Renal pelvis (tissue), 4 donors: ENCODE results near the gene RBM6. TPM values are rescaled to one million over a fixed set of nuclear protein-coding genes. Genes with fewer than 3 reads are reported as not detected.
"Not testable (repeated sequence)": the region's sequence is repeated elsewhere in the genome, so short reads cannot be mapped to it uniquely, and the experiment has no call there.

ENCODE experiments used
- DNase-seq: peaks from one replicate; pipeline ENCODE4 v3.0.0-alpha.2; 2013
- polyA plus RNA-seq, 3 donors: library from polyadenylated mRNA; unstranded; fragments of 120-200 nt; gene quantifications; one replicate each; pipeline ENCODE4 v1.2.1, GENCODE V29; 2013; ENCODE audit not compliant: insufficient read length in 3 of 3

The RBM6 gene
- polyA plus RNA-seq, 3 donors: 123 to 187 (median 129) TPM

DNA sequence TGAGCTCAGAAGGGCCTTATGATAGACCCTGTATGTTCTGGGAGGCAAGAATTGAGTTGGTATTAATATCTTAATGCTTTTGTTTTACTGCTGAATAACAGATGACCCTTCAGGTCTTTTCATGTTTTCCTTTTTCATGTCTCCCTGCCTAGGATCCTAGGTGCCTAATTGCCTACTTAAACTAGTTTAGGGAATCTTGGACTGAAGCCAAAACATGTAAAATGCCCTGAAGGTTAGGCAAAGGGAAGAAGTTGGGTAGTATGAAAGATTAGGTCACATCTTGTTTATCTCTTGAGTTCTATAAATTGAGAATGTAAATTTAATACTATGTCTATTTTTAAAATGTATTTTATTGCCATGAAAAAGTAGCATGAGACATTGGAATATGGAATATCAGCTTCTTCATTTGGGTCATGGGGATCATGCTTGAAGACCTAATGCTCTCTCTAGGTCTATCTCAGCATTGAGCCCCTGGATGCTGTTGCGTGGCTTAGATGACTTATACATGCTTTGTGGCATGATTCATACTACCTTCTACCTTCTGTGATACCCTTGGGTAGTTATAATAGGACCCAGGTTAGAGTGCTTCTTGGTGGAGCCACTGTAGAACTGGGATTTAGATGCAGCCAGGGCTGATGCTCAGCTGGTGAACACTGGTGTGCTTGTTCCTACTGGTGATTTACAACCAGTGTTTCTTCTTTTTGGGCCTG lies 26.4 kb downstream of the RBM6 start:
- no peak for DNase-seq

DNA sequence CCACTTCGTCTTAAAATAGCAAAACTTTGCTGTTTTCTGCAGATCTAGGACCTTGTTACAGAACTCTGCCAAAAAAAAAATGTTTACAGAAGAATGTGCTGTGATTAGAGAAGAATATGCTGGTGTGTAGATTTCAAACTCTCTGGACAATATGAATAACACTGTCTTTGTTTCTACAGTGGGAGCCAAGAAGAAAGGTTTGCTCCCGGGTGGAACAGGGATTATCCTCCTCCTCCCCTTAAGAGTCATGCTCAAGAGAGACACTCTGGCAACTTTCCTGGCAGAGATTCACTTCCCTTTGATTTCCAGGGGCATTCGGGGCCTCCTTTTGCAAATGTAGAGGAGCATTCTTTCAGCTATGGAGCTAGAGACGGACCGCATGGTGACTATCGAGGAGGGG lies 27.3 kb downstream of the RBM6 start:
- no peak for DNase-seq

DNA sequence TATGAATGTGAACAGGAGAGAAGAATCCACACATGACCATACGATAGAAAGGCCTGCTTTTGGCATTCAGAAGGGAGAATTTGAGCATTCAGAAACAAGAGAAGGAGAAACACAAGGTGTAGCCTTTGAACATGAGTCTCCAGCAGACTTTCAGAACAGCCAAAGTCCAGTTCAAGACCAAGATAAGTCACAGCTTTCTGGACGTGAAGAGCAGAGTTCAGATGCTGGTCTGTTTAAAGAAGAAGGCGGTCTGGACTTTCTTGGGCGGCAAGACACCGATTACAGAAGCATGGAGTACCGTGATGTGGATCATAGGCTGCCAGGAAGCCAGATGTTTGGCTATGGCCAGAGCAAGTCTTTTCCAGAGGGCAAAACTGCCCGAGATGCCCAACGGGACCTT lies 28.4 kb downstream of the RBM6 start:
- DNase-seq: no peak

DNA sequence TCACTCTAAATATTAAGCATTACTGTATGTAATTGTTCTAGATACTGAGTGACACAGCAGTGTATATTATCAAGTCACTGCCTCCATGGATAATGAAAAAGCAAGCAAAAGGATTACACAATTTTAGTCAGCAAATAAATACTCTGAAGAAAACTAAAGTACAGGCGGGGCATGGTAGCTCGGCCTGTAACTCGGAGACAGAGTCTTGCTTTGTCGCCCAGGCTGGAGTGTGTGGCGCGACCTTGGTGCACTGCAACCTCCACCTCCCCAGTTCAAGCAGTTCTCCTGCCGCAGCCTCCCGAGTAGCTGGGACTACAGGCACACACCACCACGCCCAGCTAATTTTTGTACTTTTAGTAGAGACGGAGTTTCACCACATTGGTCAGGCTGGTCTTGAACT lies 32.7 kb downstream of the RBM6 start:
- no peak for DNase-seq

GRCh38 chr3:49976942-49977341 lies 37.0 kb downstream of the RBM6 start:
- no peak for DNase-seq

- no peak for DNase-seq
Observed at GRCh38 chr3:49984394-49984793, 44.4 kb downstream of the RBM6 start.

GRCh38 chr3:49992326-49992725 lies 52.4 kb downstream of the RBM6 start:
- no peak for DNase-seq

DNA sequence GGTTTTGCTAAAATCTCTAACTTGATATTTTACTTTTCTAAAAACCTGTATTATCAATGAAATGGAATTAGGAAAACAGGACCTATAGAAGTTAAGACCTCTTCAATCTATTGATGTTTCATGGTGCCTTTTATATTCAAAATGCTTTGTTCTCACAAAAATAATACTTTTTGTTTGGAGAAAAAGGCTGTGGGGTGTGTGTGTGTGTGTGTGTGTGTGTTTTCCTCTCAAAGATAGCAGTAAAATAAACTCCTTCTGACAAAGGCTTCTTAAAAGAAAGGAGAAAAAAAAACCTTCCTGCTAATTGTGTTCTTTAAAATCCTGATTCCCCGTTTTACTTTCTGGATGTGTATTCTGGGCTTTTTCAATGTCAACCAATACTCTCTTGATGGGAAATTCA lies 54.5 kb downstream of the RBM6 start:
- no peak for DNase-seq

DNA sequence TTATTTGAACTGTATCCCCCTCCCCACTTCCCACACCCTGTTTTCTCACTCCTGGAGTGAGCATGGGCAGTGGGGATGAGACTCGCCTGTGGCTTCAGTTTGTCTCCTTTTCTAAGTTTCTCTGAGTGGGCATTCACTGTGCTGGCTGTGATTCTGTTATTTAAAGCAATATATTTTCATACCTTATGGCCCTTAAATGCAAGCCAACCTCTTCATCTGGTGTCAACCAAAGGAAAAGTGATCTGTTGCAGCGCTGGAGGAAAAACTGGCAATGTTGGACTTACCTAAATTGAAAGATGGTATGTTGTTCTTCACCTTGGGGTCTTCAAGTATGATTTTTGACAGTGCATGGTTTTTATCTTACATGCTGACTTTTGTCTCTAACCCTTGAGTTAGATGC lies 56.1 kb downstream of the RBM6 start:
- DNase-seq: no peak

GRCh38 chr3:49997862-49998261 lies 57.9 kb downstream of the RBM6 start:
- no peak for DNase-seq

- no peak for DNase-seq
Observed at GRCh38 chr3:49998326-49998725, 58.4 kb downstream of the RBM6 start.

DNA sequence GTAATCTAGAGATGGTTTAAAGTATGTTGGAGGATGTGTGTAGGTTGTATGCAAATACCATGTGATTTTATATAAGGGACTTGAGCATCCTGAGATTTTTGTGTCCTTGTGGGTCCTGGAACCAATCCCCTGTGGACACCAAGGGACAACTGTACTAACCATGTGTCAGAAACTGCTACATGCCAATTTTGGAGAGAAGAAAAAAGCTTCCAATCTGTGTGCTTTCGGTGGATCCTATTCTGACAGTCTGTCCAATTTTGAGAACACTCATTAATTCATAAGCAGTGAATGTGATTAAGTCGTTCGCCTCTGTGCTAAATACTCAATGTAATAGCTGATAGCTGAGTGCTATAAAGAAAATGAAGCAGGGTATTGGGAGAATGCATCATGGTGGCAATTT lies 61.6 kb downstream of the RBM6 start:
- no peak for DNase-seq

- DNase-seq: no peak
Observed at GRCh38 chr3:50003216-50003615, 63.3 kb downstream of the RBM6 start.

GRCh38 chr3:50003824-50004223 lies 63.9 kb downstream of the RBM6 start:
- DNase-seq: no peak

DNA sequence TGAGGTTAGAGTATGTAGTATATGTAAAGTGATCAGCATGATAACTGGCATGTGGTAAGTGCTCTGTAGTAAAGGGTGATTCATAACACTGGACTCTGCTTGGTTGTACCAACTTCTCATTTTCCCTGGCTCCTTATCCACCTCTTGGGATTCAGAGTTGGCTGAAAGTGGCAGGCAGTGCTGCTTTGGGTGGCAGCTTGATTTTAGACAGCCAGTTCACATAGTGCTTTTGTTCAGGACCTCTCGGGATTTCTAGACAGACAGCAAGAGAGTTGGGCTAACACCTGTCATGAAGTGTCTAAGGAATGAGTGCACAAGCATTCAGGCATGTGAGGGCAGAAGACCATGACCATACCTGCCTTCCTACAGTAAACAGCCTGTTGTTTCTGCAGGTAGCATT lies 69.0 kb downstream of the RBM6 start:
- DNase-seq: no peak

DNA sequence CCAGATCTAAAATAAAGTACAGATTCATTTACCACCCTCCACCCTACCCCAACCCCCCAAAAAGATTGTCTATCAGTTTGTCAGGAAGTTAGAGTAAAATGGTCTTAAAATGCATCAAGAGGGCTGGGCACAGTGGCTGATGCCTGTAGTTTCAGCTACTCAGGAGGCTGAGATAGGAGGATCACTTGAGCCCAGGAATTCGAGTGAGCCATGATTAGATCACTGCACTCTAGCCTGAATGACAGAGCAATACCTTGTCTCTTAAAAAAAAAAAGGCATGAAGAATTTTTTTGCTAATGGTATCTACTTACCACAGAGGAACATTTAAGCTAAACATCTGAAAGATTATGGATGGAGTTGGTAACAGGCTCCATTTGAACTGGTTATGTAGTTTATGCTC lies 71.0 kb downstream of the RBM6 start:
- DNase-seq: no peak

DNA sequence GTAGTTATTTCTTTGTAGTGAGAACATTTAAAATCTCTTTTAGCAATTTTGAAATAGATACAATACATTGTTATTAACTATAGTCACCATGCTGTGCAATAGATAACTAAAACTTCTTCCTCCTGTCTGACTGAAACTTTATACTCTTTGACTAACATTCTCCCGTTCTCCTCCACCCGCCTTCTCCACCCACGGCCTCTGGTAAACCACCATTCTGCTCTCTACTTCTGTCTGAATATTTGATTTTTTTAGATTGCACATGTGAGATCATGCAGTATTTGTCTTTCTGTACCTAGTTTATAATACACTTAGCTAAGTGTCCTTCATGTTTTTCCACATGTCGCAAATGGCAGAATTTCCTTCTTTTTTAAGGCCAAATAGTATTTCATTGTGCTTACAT lies 76.0 kb downstream of the RBM6 start:
- no peak for DNase-seq

DNA sequence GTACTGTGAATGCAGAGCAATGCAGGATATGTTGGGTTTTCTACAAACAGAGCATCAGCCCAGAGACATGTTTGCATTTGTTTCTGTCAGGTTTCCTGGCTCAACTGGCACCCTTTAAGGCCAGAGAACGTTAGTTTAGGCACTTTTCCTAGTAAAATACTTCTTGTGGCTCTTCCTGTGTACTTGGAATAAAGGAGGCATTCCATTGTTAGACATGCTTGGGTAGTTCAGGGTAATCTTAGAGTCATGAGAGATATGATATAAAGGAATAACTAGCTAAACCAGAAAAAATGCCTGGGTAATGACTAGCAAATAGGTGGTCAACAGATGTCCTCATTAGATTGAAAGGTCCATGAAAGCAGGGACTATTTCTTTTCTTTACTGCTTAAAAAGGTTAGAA lies 88.4 kb downstream of the RBM6 start:
- DNase-seq: no peak

DNA sequence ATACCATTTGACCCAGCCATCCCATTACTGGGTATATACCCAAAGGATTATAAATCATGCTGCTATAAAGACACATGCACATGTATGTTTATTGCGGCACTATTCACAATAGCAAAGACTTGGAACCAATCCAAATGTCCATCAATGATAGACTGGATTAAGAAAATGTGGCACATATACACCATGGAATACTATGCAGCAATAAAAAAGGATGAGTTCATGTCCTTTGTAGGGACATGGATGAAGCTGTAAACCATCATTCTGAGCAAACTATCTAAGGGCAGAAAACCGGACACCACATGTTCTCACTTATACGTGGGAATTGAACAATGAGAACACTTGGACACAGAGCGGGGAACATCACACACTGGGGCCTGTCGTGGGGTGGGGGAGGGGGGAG lies 91.3 kb downstream of the RBM6 start:
- not testable (repeated sequence) for DNase-seq

DNA sequence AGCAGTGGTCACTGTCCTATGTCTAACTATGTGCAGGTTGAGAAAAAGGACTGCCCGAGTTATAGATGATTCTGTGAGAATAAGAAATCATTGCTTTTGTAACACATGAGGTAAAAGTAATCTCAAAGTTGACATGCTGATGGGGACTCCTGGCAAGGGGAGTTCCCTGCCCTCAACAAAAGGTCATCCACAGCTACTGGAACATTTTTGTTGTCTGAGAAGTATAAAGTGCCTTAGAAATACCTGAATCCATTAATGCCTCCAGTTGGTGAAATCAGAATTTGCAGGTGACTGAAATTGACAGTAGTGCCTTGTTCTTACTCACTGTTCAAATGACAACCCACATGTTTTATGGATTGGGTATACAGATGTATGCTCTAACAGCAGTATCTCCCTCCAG lies 105.0 kb downstream of the RBM6 start:
- DNase-seq: no peak

DNA sequence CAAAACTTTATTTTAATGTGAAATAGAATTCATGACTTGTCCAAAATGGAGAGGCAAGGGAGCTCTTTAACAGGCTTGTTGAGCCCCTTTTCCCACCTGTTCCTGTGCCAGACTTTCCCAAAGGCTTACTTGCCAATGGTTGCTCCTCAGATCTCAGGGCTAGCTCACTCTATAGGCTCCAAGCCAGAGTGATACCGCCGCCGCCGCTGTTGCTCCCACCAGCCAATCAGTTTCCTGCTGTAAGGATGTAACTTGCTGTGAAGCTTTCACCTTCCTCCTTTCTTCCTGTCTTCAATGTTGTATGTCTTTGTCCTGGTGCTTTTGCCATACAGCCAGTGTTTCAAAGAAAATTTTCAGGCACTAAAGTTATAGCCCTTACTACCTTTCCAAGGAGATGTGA lies 107.5 kb downstream of the RBM6 start:
- DNase-seq: no peak

- no peak for DNase-seq
Observed at GRCh38 chr3:50050361-50050760, 110.4 kb downstream of the RBM6 start.

DNA sequence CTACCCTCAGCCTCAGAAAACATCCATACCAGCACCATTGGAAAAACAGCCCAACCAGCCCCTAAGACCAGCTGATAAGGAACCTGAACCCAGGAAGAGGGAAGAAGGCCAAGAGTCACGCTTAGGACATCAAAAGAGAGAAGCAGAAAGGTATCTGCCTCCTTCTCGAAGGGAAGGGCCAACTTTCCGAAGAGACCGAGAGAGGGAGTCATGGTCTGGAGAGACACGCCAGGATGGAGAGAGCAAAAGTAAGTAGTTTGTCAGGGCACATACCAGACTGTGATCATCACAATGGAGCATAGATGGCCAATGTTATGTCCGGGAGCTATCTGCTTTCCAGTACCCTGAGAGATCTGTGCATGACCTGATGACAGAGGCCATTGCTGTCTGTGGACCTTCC lies 117.8 kb downstream of the RBM6 start:
- DNase-seq: no peak

GRCh38 chr3:50068134-50068533 lies 128.2 kb downstream of the RBM6 start:
- no peak for DNase-seq

- DNase-seq: no peak
Observed at GRCh38 chr3:50078091-50078490, 138.1 kb downstream of the RBM6 start.
